ENCODE results near the gene ADRA2B.

Gene ADRA2B

GRCh38 chr2:96156011-96156820, 39.8 kb upstream of the ADRA2B start:
- Histone ChIP-seq H3K4me1 (ENCODE audit: control insufficient read depth in 1 of 2, insufficient read depth in 2 of 2, low read length in 2 of 2) (no peaks in the 10 kb centered on the region), H3K4me3 (ENCODE audit: low read depth in 1 of 2, low read length in 2 of 2) (no peak overlapping the region), H3K27ac (ENCODE audit: low read length) (no peak overlapping the region), H3K9me3 (ENCODE audit: control insufficient read depth in 1 of 2, low read length in 2 of 2) (peaks cover 0 to 3% of the 10 kb centered on the region in 2 donors), H3K36me3 (ENCODE audit: control insufficient read depth in 1 of 2, insufficient read depth in 2 of 2, low read length in 2 of 2) (no peaks in the 10 kb centered on the region), H3K27me3 (ENCODE audit: low read depth, low read length) (no peaks in the 10 kb centered on the region)

DNA sequence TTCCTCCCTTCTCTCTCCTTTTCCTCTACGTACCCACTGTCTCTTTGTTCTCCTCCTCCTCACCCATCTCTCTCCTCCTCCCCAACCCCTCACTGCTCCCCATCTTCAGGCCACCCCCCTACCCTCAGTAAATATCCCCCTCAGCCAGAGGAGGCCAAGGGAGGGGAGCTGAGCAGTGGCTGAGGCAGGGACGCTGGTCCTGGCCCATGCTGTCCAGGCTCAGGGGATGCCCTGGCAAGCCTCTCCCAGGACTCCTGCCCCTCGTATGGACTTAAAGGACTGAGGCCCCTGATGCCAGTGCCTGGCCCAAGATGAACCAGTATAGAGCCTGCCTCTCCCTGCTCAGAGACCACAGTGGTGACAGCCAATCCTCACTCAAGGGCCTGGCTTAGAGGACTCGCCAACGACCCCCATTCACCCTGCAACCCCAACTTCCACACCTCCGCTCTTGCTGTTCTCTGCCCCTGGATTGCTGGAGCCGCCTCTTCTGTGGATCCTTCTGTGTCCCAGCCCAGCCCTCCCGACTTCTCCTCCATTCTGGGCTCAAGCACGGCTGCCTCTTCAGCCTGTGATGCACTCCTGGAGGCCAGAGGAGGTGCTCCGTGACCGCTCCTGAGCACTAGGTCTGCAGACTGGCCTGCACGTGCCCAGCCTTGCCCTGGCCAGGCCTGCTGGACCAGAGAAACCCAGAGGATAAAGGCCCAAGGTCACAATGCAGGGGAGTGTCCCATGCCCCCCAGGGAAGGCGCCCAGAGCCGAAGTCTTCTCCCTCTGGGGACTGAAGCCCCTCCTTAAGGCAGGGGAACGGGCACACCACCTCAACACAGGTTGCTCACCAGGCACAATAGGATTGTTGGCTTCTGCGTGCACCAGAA, 38.4 kb upstream of the ADRA2B start:
- Histone ChIP-seq H3K9me3 (ENCODE audit: control insufficient read depth in 1 of 2, low read length in 2 of 2) (no peaks in the 10 kb centered on the region), H3K4me1 (ENCODE audit: control insufficient read depth in 1 of 2, insufficient read depth in 2 of 2, low read length in 2 of 2) (no peaks in the 10 kb centered on the region), H3K4me3 (ENCODE audit: low read depth in 1 of 2, low read length in 2 of 2) (no peak overlapping the region)

GRCh38 chr2:96153991-96154431, 37.6 kb upstream of the ADRA2B start:
- Histone ChIP-seq H3K27me3 (ENCODE audit: low read depth, low read length) (no peaks in the 10 kb centered on the region), H3K4me1 (ENCODE audit: control insufficient read depth in 1 of 2, insufficient read depth in 2 of 2, low read length in 2 of 2) (no peaks in the 10 kb centered on the region), H3K4me3 (ENCODE audit: low read depth in 1 of 2, low read length in 2 of 2) (no peak overlapping the region), H3K27ac (ENCODE audit: low read length) (no peak overlapping the region), H3K36me3 (ENCODE audit: control insufficient read depth in 1 of 2, insufficient read depth in 2 of 2, low read length in 2 of 2) (no peaks in the 10 kb centered on the region), H3K9me3 (ENCODE audit: control insufficient read depth in 1 of 2, low read length in 2 of 2) (no peaks in the 10 kb centered on the region)

More for the DNA sequence above, 38.4 kb upstream of the ADRA2B start:
- Histone ChIP-seq H3K27me3 (ENCODE audit: low read depth, low read length) (no peaks in the 10 kb centered on the region), H3K27ac (ENCODE audit: low read length) (no peak overlapping the region), H3K36me3 (ENCODE audit: control insufficient read depth in 1 of 2, insufficient read depth in 2 of 2, low read length in 2 of 2) (no peaks in the 10 kb centered on the region)

GRCh38 chr2:96153291-96153713, 36.9 kb upstream of the ADRA2B start:
- H3K4me1 ChIP-seq (ENCODE audit: control insufficient read depth in 1 of 2, insufficient read depth in 2 of 2, low read length in 2 of 2), result peaks cover 0 to under 1% of the 10 kb centered on the region in 2 donors
- no peaks in the 10 kb centered on the region for H3K9me3 ChIP-seq (ENCODE audit: control insufficient read depth in 1 of 2, low read length in 2 of 2)

DNA sequence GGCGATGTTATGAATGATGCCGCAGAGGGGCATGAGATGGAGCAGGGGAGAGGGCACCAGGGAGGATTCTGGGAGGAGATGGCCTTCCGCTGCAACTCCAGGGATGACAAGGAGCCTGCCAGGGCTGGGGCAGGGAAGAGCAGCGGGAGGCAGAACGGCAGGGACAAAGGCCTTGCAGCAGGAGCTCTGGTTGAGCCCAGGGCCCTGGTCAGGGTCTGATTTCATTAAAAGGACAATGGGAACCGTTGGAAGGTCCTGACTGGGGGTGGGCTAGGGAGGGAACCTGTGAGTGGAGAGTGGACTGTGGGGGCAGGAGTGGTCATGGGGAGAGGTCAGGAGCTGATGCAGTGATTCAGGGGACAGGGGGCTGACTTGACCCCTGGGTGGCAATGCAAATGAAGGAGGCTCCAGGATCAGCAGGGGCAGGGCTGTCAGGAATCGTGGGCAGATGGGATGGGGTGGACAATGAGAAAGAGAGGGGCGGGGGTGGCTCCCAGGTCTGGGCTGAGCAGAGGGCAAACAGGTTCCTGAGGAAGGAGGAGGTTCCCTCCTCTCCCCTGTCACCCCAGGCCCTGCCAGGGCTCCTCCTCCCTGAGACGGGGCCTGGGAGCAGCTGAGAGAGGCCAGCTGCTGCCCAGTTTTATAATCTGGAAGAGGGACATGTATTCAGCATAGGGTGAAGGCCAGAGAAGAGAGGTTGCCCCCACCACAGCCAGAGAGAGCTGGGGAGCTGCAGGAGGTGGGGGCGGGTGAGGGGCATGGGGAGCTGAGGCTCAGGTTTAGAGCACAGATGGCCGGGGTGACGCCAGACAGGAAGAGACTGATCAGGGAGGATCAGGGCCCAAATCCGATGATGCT, 36.2 kb upstream of the ADRA2B start:
- Histone ChIP-seq H3K36me3 (ENCODE audit: control insufficient read depth in 1 of 2, insufficient read depth in 2 of 2, low read length in 2 of 2) (no peaks in the 10 kb centered on the region), H3K9me3 (ENCODE audit: control insufficient read depth in 1 of 2, low read length in 2 of 2) (no peaks in the 10 kb centered on the region), H3K27ac (ENCODE audit: low read length) (no peak overlapping the region), H3K27me3 (ENCODE audit: low read depth, low read length) (no peaks in the 10 kb centered on the region), H3K4me3 (ENCODE audit: low read depth in 1 of 2, low read length in 2 of 2) (no peak overlapping the region), H3K4me1 (ENCODE audit: control insufficient read depth in 1 of 2, insufficient read depth in 2 of 2, low read length in 2 of 2) (peaks cover 0 to 6% of the 10 kb centered on the region in 2 donors)

More at GRCh38 chr2:96153291-96153713, 36.9 kb upstream of the ADRA2B start:
- Histone ChIP-seq H3K27me3 (ENCODE audit: low read depth, low read length) (no peaks in the 10 kb centered on the region), H3K36me3 (ENCODE audit: control insufficient read depth in 1 of 2, insufficient read depth in 2 of 2, low read length in 2 of 2) (no peaks in the 10 kb centered on the region), H3K27ac (ENCODE audit: low read length) (no peak overlapping the region), H3K4me3 (ENCODE audit: low read depth in 1 of 2, low read length in 2 of 2) (no peak overlapping the region)

- no peaks in the 10 kb centered on the region for H3K27me3 ChIP-seq (ENCODE audit: low read depth, low read length)
- H3K27ac ChIP-seq (ENCODE audit: low read length), result no peak overlapping the region
- peaks cover 0 to 6% of the 10 kb centered on the region in 2 donors for H3K4me1 ChIP-seq (ENCODE audit: control insufficient read depth in 1 of 2, insufficient read depth in 2 of 2, low read length in 2 of 2)
- H3K36me3 ChIP-seq (ENCODE audit: control insufficient read depth in 1 of 2, insufficient read depth in 2 of 2, low read length in 2 of 2), result no peaks in the 10 kb centered on the region
- no peak overlapping the region for H3K4me3 ChIP-seq (ENCODE audit: low read depth in 1 of 2, low read length in 2 of 2)
- H3K9me3 ChIP-seq (ENCODE audit: control insufficient read depth in 1 of 2, low read length in 2 of 2), result no peaks in the 10 kb centered on the region
These were observed 35.4 kb upstream of the ADRA2B start for GRCh38 chr2:96151595-96152303.

DNA sequence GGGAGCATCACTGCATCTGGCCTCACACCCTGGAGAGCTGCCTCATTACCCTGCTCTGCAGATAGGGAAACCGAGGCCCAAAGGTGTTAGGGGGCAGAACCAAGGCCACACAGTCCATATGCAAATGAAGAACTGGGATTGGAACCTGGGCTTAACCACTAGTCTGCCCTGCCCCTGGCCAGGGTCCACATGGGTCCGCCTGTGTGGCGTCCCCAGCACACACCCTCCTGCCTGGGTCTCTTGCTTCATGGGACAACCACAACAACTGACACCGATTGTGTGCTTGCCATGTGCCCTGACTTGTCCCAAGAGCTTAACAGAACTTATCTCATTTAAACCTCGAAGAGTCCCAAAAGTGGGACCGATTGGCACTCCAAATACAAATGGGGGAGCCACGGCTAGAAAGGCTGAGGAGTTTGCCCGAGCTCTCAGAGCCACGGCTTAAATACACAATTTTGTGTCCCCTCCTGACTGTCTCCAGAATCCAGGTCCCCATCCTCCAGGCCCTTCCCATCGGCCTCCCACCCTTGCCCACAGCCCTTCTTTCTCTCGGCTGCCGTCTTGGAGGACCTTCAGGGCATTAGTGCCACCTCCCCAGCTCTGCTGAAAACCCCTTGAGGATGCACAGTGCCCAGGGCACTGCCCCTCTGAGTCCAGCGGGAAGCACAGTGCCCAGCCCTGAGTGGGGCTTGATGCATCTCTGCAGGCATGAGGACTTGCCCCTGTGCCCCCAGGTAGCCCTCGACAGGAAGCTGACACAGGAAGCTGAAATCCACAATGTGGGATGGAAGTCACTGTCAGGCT, 34.6 kb upstream of the ADRA2B start:
- no peaks in the 10 kb centered on the region for H3K36me3 ChIP-seq (ENCODE audit: control insufficient read depth in 1 of 2, insufficient read depth in 2 of 2, low read length in 2 of 2)
- H3K27ac ChIP-seq (ENCODE audit: low read length), result no peak overlapping the region
- peaks cover 0 to 6% of the 10 kb centered on the region in 2 donors for H3K4me1 ChIP-seq (ENCODE audit: control insufficient read depth in 1 of 2, insufficient read depth in 2 of 2, low read length in 2 of 2)

GRCh38 chr2:96150007-96150640, 33.8 kb upstream of the ADRA2B start:
- peaks cover 0 to 10% of the 10 kb centered on the region in 2 donors for H3K4me1 ChIP-seq (ENCODE audit: control insufficient read depth in 1 of 2, insufficient read depth in 2 of 2, low read length in 2 of 2)
- H3K4me3 ChIP-seq (ENCODE audit: low read depth in 1 of 2, low read length in 2 of 2), result no peak overlapping the region
- H3K27ac ChIP-seq (ENCODE audit: low read length), result no peak overlapping the region
- no peaks in the 10 kb centered on the region for H3K27me3 ChIP-seq (ENCODE audit: low read depth, low read length)
- no peaks in the 10 kb centered on the region for H3K36me3 ChIP-seq (ENCODE audit: control insufficient read depth in 1 of 2, insufficient read depth in 2 of 2, low read length in 2 of 2)
- no peaks in the 10 kb centered on the region for H3K9me3 ChIP-seq (ENCODE audit: control insufficient read depth in 1 of 2, low read length in 2 of 2)

More for the DNA sequence above, 34.6 kb upstream of the ADRA2B start:
- H3K9me3 ChIP-seq (ENCODE audit: control insufficient read depth in 1 of 2, low read length in 2 of 2), result no peaks in the 10 kb centered on the region
- no peak overlapping the region for H3K4me3 ChIP-seq (ENCODE audit: low read depth in 1 of 2, low read length in 2 of 2)
- no peaks in the 10 kb centered on the region for H3K27me3 ChIP-seq (ENCODE audit: low read depth, low read length)

DNA sequence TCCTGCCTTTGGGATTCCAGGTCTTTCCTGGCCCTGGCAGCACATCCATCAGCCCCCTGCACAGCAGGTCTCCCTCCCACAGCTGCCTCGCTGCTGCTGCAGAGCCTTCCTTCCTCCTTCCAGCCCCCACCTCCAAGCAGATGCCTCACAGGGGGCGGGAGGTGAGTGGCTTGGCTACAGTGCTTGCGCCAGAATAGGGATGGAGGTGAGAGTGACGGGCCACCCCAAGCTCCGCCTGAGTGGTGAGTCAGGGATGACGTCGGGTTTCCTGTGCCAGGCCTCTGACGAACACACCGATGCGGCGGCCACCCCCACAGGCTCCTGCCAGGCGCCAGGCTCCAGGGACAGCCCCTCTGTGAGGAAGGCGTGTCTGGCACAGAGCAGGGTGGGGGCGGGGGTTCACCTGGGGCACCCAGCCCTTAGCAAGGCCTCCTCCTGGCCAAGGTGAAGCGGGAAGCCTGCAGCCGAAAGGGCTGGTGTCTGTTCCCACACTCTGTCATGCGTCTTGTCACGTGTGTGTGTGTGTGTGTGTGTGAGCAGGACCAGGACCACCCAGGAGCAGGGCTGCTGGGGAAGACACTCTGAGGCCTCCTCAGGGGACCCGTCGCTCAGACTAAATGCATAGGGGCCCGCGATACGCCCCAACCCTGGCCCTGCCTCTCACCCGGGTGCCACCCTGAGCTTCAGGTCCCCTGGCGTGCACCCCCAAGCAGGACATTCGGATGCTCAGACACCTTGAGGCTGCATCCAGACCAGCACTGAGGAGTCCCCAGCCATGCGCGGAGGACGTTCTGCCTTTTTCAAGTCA, 32.2 kb upstream of the ADRA2B start:
- no peaks in the 10 kb centered on the region for H3K36me3 ChIP-seq (ENCODE audit: control insufficient read depth in 1 of 2, insufficient read depth in 2 of 2, low read length in 2 of 2)
- no peaks in the 10 kb centered on the region for H3K9me3 ChIP-seq (ENCODE audit: control insufficient read depth in 1 of 2, low read length in 2 of 2)
- peaks cover 0 to 18% of the 10 kb centered on the region in 2 donors for H3K4me1 ChIP-seq (ENCODE audit: control insufficient read depth in 1 of 2, insufficient read depth in 2 of 2, low read length in 2 of 2)
- no peak overlapping the region for H3K27ac ChIP-seq (ENCODE audit: low read length)
- H3K27me3 ChIP-seq (ENCODE audit: low read depth, low read length), result no peaks in the 10 kb centered on the region
- H3K4me3 ChIP-seq (ENCODE audit: low read depth in 1 of 2, low read length in 2 of 2), result no peak overlapping the region

Data from muscle layer of duodenum (tissue), 2 donors.